G401.6 (cell line): ENCODE data around the gene CLEC14A.

Experiments used
- FAIRE-seq: peaks from 2 replicates; lab custom pipeline; 2012; peaks lifted over from hg19 to GRCh38; lab: Jason Lieb, UNC

Gene CLEC14A

DNA sequence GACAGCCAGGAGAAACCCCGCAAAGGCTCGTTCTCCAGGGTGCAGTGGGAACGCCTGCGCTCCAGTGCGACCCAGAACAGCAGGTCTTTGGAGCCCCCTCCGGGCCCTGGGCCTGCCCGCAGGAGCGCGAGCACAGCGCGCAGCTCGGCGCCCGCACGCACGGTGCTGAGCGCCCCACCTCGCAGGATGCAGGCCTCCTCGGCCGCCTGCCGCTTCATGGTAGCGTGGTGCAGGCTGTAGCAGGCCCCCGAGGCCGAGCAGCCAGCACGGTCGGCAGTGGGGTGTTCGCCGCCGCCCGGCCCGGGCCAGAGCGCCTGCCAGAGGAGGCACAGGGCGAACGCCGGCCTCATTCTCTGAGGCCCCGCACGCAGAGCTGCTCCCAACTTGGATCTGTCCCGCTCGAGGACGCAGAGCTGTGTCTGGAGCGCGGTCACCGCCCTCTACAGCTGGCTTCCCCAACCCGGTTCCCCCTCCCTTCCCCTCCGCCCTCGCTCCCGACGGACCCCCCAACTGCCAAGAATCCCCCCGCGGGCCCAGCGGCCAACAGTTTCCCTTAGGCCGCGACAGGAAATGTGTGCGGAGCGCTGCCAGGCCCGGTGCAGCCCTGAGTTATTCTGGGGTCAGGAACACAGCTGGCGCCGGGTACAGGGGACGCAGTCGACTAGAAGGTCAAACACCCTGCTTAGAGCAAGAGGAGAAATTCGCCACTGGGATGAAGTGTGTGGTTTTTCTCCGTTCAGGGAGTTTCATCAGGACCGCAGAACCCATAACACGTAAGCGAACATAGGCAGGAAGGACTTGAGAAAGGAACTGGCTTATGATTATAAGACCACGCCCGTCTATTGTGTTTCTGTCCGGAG is at the start of gene CLEC14A:
CLEC14A (minus strand) TSS at position 421 of the 860 bp plus-strand sequence; CDS start at position 350, 71 bp downstream.
- FAIRE-seq, result no peak

- no peak for FAIRE-seq
These were observed 47.1 kb upstream of the CLEC14A start for GRCh38 chr14:38302966-38303365.

DNA sequence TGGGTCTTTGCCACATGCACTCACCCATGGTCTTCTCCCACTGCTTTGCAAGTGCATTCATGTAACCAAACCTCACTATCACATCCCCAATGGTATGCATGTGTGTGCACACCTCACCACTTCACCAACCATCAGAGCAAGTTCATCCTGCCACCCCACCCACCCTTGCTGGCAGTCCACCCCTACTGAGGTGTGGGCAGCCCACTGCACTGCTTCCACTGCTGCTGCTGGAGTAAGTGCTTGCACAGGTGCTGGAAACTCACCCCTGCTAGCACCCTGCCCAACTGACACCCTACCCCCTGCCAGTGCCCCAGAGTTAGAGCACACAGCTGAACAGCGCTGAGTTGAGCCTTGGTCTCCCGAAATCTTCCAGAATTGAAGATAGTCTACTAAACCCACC is 46.1 kb upstream of the CLEC14A start:
- FAIRE-seq, result no peak

DNA sequence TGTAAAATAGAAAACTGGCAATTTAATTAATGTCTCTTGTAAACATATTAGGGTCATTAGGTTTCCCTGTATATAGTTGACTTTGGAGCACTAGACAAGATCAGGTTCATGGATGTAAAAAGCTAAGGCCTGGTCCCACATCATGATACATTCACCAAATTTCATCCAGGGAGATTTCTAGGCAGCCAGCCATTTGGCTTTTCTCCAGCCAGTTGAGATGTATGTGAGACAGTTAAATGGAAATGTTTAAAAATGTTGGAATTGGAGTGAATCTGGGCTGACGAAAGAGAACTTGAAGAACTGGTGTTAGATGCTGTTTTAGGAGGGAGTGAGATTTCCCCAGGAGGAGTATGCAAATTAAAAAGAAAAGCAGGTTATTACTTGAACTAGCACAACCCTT is 41.8 kb upstream of the CLEC14A start:
- FAIRE-seq, result no peak

- no peak for FAIRE-seq
These were observed 36.0 kb upstream of the CLEC14A start for GRCh38 chr14:38291681-38292467.

DNA sequence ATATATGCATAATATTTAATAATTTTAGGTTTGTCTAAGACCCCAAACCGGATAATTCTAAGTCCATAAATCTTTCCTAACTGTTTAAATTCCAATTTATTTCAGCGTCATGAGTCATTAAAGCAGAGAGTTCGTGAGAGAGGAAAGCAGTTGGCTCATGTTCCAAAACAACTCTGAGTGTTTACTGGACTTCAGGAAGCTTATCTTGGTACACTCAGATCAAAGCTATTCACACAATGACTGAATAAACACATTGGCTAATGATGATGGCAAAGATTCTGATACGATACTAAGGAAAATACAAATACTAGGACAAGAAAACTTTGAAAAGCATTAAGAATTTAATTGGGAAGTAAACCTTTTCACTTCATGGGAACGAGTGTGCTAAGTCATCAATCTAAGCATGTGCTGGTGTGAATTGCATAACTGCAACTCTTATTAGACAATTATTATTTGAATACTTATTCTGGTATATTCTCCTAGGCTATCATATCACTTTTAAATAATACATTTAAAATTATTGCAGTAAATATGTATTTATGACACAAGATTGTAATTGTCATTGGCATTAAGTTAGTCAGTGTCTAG is 34.8 kb upstream of the CLEC14A start:
- FAIRE-seq, result no peak

DNA sequence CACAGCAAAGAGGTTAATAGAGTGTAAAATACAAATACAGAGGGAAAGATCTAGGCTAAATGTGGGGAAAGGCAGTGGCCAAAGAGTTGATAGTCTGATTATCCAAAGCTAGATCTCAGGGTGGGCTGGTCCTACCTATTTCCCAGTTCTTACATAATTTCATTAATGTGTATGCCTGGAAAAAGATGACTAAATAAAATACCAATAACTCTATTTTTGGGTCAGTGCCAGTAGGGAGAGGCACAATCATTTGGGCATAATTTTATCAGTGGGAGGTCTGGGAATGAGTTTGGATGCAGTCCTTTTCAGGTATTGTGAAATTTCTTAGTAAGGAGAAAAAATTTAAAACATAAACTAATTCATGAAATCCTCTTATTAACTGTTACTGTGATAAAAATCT is 30.6 kb upstream of the CLEC14A start:
- FAIRE-seq, result no peak

DNA sequence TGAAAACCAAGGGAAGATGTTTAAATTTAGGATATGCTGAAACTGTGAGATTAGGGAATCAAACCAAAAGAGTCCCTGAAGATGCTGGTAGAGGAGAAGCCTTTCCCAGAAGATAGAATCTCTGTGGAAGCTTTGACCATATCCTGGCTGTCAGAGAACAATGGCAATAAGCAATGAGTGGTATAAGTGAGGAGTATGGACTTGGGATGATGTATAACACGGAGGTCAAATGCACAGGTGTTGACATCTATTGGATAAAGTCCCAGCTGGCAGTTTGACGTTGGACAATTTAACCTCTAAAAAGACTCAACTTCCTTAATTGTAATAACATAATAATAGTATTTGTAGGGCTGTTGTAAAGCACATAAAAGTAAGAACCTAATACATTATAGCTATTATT is 30.1 kb upstream of the CLEC14A start:
- no peak for FAIRE-seq

- no peak for FAIRE-seq
These were observed 27.0 kb upstream of the CLEC14A start for GRCh38 chr14:38282936-38283335.

GRCh38 chr14:38280081-38280480 is 24.2 kb upstream of the CLEC14A start:
- no peak for FAIRE-seq

DNA sequence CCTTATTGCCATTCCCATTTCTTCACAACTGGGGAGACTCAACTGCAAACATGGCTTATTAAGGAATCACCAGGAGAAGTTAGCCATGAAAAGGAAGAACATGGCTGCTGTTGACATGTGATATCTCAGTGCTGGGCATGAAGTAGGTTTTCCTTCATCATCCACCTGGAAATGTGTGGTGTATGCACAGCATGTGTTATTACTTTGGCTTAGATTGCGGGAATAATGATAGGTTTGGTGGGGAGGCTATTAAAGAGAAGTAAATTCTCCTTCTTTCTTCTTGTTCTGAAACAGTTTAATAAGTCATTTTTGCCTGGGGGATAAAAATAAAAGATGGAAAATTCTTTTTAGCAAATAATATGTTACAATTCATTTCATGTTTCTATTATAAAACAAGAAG is 23.7 kb upstream of the CLEC14A start:
- FAIRE-seq, result no peak

- no peak for FAIRE-seq
These were observed 22.1 kb upstream of the CLEC14A start for GRCh38 chr14:38278035-38278434.

- FAIRE-seq, result no peak
These were observed 7.0 kb upstream of the CLEC14A start for GRCh38 chr14:38262844-38263243.

- no peak for FAIRE-seq
These were observed 5.7 kb upstream of the CLEC14A start for GRCh38 chr14:38261620-38262019.

DNA sequence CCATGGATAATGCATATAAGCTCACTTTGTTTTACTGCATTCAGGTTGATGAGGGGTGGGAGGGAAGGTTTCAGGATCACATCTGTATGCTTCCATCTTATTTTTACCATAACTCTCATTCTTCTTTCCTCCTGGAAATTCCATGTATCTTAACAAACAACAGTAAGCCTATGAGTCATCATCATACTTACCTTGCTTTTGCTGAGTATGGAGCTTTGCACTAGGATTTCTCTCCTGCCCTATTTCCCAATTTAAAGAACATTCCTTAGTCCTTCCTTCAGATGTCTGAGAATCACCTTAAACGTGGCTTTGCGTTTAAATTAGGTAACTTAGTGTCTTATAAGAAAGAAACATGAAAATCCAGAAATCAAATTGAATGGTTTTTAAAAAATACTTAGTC is 1.6 kb upstream of the CLEC14A start:
- FAIRE-seq, result no peak

- no peak for FAIRE-seq
These were observed 594 bp upstream of the CLEC14A start for GRCh38 chr14:38256533-38256840.

GRCh38 chr14:38255408-38255672 is 553 bp downstream of the CLEC14A start:
- FAIRE-seq, result no peak

DNA sequence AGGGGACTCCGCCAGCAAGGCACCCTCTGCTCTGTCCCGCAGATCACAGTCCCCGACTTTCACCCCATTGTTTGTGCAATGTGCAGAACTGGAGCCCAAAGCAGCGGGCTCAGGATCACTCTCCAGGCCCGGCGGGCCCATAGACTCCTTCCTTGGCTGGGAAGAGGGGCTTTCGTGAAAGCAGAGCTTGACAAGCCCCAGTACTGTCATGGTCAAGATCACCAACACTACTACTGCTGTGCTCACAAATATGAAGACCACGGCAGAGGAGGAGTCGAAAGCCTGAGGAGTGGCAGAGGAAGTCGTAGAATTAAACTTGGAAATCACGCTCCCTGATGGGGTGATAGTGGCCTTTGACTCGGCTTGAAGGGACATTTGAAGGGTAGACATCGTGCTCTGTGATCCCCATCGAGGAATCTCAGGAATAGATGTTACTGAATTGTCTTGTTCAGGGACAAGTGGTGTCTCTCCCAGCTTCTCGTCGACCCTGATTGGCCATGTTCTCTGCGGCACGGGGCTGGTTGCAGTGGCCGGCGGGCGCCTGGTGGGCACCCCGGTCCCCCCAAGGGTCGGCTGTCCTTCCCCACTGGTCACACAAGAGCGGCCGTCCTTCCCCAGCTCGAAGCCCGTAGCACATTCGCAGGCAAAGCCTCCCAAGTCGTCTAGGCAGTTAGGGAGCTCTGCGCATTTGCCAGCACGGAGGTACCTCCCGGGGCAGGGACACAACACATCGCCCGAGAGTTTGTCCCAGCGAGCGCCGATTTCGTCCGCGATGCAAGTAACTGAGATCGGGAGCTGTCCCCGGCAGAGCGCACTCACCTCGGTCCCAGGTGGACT is 1.1 kb downstream of the CLEC14A start:
- FAIRE-seq, result no peak

- FAIRE-seq, result no peak
These were observed 2.2 kb downstream of the CLEC14A start for GRCh38 chr14:38253676-38254075.

DNA sequence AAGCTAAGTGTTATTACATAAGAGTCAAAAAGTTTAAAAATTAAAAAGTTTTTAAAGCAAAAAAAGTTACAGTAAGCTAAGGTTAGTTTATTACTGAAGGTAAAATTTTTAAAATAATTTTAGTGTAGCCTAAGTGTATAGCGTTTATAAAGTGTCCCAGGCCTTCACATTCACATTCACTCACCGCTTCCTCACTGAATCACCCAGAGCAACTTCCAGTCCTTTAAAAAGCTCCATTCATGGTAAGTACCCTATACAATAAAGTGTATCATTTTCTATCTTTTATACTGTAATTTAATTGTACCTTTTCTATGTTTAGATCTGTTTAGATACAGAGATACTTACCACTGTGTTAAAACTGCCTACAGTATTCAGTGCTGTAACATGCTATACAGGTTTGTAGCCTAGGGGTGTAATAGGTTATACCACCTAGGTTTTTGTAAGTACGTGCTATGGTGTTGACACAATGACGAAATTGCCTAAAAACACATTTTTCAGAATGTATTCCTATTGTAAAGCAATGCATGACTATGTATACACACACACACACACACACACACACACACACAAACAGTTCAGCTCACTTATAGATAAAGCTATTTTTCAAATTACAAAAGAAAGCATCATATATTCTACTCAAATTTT is 3.7 kb downstream of the CLEC14A start:
- no peak for FAIRE-seq

DNA sequence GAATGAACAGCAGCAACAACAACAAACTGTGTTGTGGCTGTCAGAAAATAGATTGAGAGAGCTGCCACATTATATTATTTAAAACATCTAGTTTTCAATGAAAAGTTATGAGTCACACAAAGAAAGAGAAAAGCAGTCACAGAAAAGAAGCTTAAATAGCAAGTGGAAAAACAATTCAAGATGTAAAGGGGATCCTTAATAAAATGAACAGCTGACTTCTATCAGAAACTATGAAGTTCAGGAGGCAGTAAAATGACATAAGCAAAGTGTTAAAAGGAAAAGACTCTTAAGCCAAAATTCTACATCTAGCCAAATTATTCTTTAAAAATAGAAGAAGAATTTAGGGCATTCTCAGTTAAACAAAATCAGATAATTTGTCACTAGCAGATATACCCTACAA is 5.6 kb downstream of the CLEC14A start:
- FAIRE-seq, result no peak

DNA sequence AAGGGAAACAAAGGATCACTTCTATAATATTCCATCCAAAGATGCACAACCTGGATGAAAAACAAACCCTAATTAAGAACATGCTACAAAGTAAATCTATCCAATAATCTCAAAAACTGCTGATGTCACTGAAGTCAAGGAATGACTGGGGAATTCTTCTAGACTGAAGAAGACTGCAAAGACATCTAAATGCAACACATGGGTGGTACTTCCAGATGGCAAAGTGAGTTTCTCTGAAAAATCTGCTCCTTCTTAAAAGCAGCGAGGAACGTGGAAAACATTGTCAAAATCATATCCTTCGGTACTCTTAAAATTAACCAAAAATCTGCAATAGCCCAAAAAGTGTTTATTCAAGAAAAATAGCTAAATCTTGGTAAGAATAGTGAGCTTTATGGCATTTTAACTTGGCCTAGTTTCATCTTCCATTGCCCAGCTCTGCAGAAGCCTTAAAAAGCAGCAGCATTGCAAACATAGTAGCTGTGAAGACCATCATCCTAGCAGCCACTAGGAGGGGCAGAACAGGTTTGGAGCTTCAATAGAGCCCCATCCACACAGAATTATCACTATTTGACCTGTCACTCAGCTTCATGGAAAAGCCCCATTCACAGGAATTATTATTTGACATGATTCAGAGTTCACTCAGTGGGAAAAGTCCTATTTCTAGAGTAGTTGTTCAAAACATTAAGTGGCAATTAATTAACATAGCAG is 7.4 kb downstream of the CLEC14A start:
- FAIRE-seq, result no peak
